ENCODE measurements around the gene HOXB5. TPM values are rescaled to one million over a fixed set of nuclear protein-coding genes. Genes with fewer than 3 reads are reported as not detected.

The HOXB5 gene
- total RNA-seq, 1 donor from 2014 or later: 2.1 TPM

DNA sequence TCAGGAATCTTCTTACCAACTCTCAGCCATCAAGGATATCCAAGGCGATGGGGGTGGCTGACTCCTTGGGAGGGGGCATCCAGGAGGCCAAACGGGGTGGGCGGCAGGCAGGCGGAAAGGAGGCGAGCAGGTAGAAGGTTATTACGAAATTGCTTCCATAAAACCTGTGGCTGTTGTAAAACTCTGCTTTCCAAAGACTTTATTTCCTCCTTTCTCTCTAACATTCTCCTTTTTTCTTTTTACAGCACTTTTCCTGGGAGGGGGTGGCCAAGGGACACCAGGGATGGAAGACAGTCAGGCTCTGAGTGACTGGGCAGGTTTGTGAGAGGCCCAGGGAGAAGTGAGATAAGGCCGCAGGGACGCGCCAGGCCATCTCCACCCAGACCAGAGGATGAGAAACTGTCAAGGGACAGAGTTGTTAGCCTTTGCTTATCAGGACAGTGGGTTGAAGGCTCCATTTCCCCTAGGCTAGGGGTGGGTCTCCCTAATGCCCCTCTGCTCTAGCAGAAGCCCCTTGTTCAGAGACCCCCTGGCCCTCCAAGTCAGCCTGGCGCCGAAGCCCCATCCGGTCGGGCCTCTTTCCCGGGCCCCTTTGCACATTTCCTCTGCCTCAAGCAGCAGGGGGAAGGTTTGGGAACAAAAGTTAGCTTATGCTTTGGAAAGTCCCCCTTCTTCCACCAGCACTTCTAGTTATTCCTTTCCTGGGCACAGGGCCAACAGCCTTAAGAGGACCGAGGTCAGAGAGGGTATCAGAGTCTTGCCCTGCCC, 37.5 kb upstream of the HOXB5 start:
- Mint-ChIP-seq H3K9me3 (ENCODE audit: low read depth) (no peaks in the 10 kb centered on the region), H3K4me1 (ENCODE audit: low read depth) (peaks cover 1% of the 10 kb centered on the region), H3K27ac (no peak overlapping the region), H3K36me3 (ENCODE audit: insufficient read depth) (no peaks in the 10 kb centered on the region), H3K27me3 (peaks cover 100% of the 10 kb centered on the region), H3K4me3 (ENCODE audit: low read depth) (no peak overlapping the region)
- TF ChIP-seq, protein P1, sequence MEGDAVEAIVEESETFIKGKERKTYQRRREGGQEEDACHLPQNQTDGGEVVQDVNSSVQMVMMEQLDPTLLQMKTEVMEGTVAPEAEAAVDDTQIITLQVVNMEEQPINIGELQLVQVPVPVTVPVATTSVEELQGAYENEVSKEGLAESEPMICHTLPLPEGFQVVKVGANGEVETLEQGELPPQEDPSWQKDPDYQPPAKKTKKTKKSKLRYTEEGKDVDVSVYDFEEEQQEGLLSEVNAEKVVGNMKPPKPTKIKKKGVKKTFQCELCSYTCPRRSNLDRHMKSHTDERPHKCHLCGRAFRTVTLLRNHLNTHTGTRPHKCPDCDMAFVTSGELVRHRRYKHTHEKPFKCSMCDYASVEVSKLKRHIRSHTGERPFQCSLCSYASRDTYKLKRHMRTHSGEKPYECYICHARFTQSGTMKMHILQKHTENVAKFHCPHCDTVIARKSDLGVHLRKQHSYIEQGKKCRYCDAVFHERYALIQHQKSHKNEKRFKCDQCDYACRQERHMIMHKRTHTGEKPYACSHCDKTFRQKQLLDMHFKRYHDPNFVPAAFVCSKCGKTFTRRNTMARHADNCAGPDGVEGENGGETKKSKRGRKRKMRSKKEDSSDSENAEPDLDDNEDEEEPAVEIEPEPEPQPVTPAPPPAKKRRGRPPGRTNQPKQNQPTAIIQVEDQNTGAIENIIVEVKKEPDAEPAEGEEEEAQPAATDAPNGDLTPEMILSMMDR (IDR thresholded peaks at IDR 0.05; ENCODE audit: unreplicated experiment): no peak
- no peak for DNase-seq (ENCODE audit: low spot score, unreplicated experiment)

DNA sequence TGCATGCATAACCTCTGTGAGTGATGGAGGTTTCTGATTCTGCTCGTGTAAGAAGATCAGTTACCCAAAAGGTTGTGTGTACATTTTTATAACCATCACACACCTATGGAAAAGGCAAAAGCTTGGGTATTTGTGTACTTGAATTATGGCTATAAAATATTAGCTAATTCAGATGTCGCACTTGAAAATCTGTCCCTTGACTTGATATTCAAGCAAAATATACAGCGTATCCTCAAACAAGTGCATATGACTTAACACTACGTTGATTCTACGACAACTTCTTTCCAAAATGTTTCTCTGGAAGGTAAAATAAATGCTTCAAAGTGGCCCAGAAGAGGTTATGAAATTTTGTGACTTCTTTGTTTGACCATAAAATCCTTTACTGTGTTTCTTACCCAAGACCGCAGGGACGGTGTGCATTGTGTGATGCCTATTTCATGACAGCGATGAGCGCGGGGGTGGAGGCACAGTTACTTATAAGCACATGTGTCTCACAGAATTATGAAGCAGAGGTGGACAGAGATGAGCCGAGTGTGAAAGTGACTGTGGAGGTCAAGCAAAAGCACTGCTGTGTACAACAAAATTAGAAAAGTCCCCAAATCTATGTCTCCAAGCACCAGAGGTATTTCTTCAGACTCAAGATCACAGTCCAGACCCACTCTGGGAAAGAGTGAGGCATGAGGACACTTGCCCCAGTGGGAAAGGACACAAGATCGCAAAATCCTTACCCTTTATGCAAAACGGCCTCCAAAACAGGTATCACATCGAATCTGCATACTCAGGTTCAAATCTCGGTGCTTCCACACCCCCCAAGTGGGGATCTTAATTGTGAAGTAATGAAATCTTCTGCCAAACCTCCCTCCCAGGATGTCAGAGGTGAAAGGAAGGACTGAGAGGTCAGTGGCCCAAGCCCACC, 36.7 kb upstream of the HOXB5 start:
- Mint-ChIP-seq H3K9me3 (ENCODE audit: low read depth) (no peaks in the 10 kb centered on the region), H3K4me3 (ENCODE audit: low read depth) (no peak overlapping the region), H3K27ac (no peak overlapping the region), H3K4me1 (ENCODE audit: low read depth) (peaks cover 4% of the 10 kb centered on the region), H3K27me3 (peaks cover 99% of the 10 kb centered on the region), H3K36me3 (ENCODE audit: insufficient read depth) (no peaks in the 10 kb centered on the region)
- TF ChIP-seq, protein P1 (IDR thresholded peaks at IDR 0.05; ENCODE audit: unreplicated experiment): no peak
- DNase-seq (ENCODE audit: low spot score, unreplicated experiment): no peak

DNA sequence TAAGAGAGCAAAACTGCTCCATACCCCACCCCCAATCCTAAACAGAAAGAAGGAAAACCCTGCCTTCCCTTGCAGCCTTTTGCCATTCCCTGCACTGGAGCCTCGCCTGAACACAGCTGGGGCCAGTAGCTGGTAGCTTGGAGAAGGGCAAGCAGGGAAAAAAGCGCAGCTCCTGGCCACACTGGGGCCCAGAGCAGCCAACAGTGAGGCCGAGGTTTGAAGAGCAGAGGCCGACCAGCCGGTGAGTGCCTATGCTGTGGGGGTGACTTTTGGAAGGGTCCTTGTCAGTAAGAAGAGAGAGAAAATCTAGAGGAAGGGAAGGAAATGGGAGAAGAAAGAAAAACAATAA, 35.8 kb upstream of the HOXB5 start:
- no peak for DNase-seq (ENCODE audit: low spot score, unreplicated experiment)
- Mint-ChIP-seq H3K27me3 (peaks cover 93% of the 10 kb centered on the region), H3K4me3 (ENCODE audit: low read depth) (no peak overlapping the region), H3K4me1 (ENCODE audit: low read depth) (peaks cover 4% of the 10 kb centered on the region), H3K9me3 (ENCODE audit: low read depth) (no peaks in the 10 kb centered on the region), H3K36me3 (ENCODE audit: insufficient read depth) (no peaks in the 10 kb centered on the region), H3K27ac (no peak overlapping the region)
- TF ChIP-seq, protein P1 (IDR thresholded peaks at IDR 0.05; ENCODE audit: unreplicated experiment): no peak

DNA sequence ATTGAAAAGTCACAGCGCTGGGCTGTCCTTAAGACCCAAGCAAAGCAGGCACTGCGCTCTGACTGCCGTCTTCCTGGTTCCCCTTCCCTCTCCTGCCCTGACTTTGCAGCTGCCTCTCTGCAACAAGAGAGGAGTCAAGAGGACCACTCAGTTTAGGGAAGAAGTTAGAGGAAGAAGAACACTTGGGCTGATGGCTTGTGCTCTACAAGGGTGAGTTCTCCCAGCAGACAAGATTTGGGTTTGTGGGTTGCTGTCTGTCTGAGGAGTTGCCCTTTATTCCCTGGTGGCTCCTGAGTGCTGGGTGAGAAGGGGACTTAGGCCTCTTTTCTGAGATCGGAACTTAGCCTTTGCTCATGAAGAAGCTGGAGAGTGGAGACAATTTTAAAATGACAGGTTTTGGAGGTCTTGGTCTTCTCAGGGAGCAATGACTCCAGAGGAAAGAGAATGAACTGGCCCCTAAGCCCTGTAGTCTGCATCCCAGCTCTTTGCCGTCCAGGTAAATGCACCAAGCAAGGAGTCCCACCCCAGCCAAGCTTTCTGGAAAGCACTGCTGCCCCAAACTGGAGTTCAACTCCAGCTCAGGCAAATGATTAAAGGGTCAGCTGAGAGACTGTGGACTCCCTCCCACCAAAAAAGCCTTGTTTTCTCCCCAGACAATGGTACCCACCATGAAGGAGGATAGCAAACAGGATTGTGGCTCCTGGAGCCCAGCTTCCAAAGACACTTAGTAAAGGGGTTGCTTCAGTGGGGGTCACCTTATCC, 35.3 kb upstream of the HOXB5 start:
- DNase-seq (ENCODE audit: low spot score, unreplicated experiment): no peak
- TF ChIP-seq, protein P1 (IDR thresholded peaks at IDR 0.05; ENCODE audit: unreplicated experiment): no peak
- Mint-ChIP-seq H3K27me3 (peaks cover 93% of the 10 kb centered on the region), H3K4me3 (ENCODE audit: low read depth) (no peak overlapping the region), H3K9me3 (ENCODE audit: low read depth) (no peaks in the 10 kb centered on the region), H3K27ac (no peak overlapping the region), H3K36me3 (ENCODE audit: insufficient read depth) (no peaks in the 10 kb centered on the region), H3K4me1 (ENCODE audit: low read depth) (peaks cover 4% of the 10 kb centered on the region)

All from progenitor cell of endocrine pancreas (in vitro differentiated cells).